Keratinocyte (primary cell): Measurements from ENCODE around the gene RAB11FIP4. TPM values are rescaled to one million over a fixed set of nuclear protein-coding genes. Genes with fewer than 3 reads are reported as not detected.
A peak's percentile ranks its signal among the peaks of the same experiment; 100 is the strongest.

Source experiments
- DNase-seq: peaks from one replicate; pipeline ENCODE4 v3.0.0-alpha.2; 2011; ENCODE audit warnings: low read depth, missing footprints, low spot score
- FAIRE-seq: peaks from 2 replicates; lab custom pipeline; 2011; peaks lifted over from hg19 to GRCh38; lab: Jason Lieb, UNC
- H2AFZ ChIP-seq: 2 replicates; pipeline ENCODE4 v1.6.0; 2012; ENCODE audit warnings: low read length, control low read depth, inconsistent platforms; ENCODE audit not compliant: control insufficient read depth
- H3K27ac ChIP-seq: 2 replicates; pipeline ENCODE4 v1.5.1; 2011; ENCODE audit warnings: low read length; ENCODE audit not compliant: control insufficient read depth, insufficient read depth
- H3K27me3 ChIP-seq: 3 replicates; pipeline ENCODE4 v1.6.0; 2011; ENCODE audit warnings: low read length; ENCODE audit not compliant: control insufficient read depth, insufficient read depth; ENCODE audit errors: extremely low read depth
- H3K36me3 ChIP-seq, 2 experiments: 2 replicates in 1 of 2; 3 replicates in 1 of 2; pipeline ENCODE4 v1.5.1; 2011; ENCODE audit warnings: low read length in 2 of 2, mild to moderate bottlenecking in 1 of 2; ENCODE audit not compliant: control insufficient read depth in 2 of 2, insufficient read depth in 2 of 2; ENCODE audit errors: extremely low read depth in 1 of 2
- H3K4me1 ChIP-seq: 3 replicates; pipeline ENCODE4 v1.5.1; 2011; ENCODE audit warnings: low read length; ENCODE audit not compliant: control insufficient read depth, insufficient read depth; ENCODE audit errors: extremely low read depth
- H3K4me2 ChIP-seq: 3 replicates; pipeline ENCODE4 v1.6.0; 2011; ENCODE audit warnings: low read depth, low read length; ENCODE audit not compliant: control insufficient read depth, insufficient read depth; ENCODE audit errors: extremely low read depth
- H3K4me3 ChIP-seq, 3 experiments: fragments of 200-600 bp in 1 of 3; sonication (generic) in 1 of 3; 2 replicates in 2 of 3; 3 replicates in 1 of 3; pipeline ENCODE4 v1.5.1; 2011 to 2016; ENCODE audit warnings: low read length in 3 of 3, mild to moderate bottlenecking in 3 of 3, control low read depth in 2 of 3, inconsistent platforms in 1 of 3, low read depth in 1 of 3, mixed read lengths in 1 of 3, mixed run types in 1 of 3, moderate library complexity in 1 of 3; ENCODE audit not compliant: control insufficient read depth in 2 of 3, insufficient read depth in 2 of 3; ENCODE audit errors: extremely low read depth in 1 of 3
- H3K79me2 ChIP-seq: 2 replicates; pipeline ENCODE4 v1.6.0; 2012; ENCODE audit warnings: low read length; ENCODE audit not compliant: control insufficient read depth, insufficient read depth
- H3K9ac ChIP-seq: 3 replicates; pipeline ENCODE4 v1.6.0; 2011; ENCODE audit warnings: low read length; ENCODE audit not compliant: control insufficient read depth, insufficient read depth; ENCODE audit errors: extremely low read depth
- H3K9me1 ChIP-seq: 3 replicates; pipeline ENCODE4 v1.6.0; 2011; ENCODE audit warnings: low read length; ENCODE audit not compliant: control insufficient read depth, insufficient read depth; ENCODE audit errors: extremely low read depth
- H3K9me3 ChIP-seq: 2 replicates; pipeline ENCODE4 v1.5.1; 2012; ENCODE audit warnings: low read depth, low read length; ENCODE audit not compliant: control insufficient read depth
- H4K20me1 ChIP-seq: 3 replicates; pipeline ENCODE4 v1.6.0; 2011; ENCODE audit warnings: low read length; ENCODE audit not compliant: control insufficient read depth, insufficient read depth; ENCODE audit errors: extremely low read depth
- CTCF ChIP-seq, 3 experiments: IDR thresholded peaks in 1 of 3; conservative IDR thresholded peaks in 1 of 3; optimal IDR thresholded peaks in 1 of 3; 2 replicates in 2 of 3; 3 replicates in 1 of 3; pipeline versions ENCODE3 to v1.5.1; 2011; ENCODE audit warnings: low read length in 3 of 3, mild to moderate bottlenecking in 3 of 3, moderate library complexity in 2 of 3, control low read depth in 1 of 3, inconsistent platforms in 1 of 3; ENCODE audit not compliant: insufficient read depth in 2 of 3; ENCODE audit errors: extremely low read depth in 1 of 3
- EZH2 ChIP-seq: IDR thresholded peaks from one replicate; pipeline ENCODE4 v1.6.1; 2012; ENCODE audit warnings: inconsistent platforms, mild to moderate bottlenecking, low read length, moderate library complexity
- dilution Hi-C: fragments of 300-500 bp; cut with MboI; formaldehyde crosslinking; loops from one replicate; pipeline ENCODE4 v1.7.0; 2020; ENCODE audit warnings: low sequenced_read_pairs; ENCODE audit not compliant: extremely low pct_ligation_motif_present
- polyA plus RNA-seq, 5 experiments: library from polyadenylated mRNA; depleted of rRNA in 3 of 5; stranded (reverse) in 3 of 5; stranded (forward) in 1 of 5; unstranded in 1 of 5; fragments of >200 nt; gene quantifications; 1 replicate in 1 of 5; 2 replicates in 3 of 5; 3 replicates in 1 of 5; pipeline versions ENCODE4 v1.2.1 to v1.2.3, GENCODE V29; 2011 to 2012; ENCODE audit warnings: missing spikeins in 2 of 5, low read depth in 1 of 5, low replicate concordance in 1 of 5

RAB11FIP4 gene
- polyA plus RNA-seq, 1 donor (not counting 4 experiments of a cell fraction or from before 2014, with no cell fraction given), result 9.1 TPM

DNA sequence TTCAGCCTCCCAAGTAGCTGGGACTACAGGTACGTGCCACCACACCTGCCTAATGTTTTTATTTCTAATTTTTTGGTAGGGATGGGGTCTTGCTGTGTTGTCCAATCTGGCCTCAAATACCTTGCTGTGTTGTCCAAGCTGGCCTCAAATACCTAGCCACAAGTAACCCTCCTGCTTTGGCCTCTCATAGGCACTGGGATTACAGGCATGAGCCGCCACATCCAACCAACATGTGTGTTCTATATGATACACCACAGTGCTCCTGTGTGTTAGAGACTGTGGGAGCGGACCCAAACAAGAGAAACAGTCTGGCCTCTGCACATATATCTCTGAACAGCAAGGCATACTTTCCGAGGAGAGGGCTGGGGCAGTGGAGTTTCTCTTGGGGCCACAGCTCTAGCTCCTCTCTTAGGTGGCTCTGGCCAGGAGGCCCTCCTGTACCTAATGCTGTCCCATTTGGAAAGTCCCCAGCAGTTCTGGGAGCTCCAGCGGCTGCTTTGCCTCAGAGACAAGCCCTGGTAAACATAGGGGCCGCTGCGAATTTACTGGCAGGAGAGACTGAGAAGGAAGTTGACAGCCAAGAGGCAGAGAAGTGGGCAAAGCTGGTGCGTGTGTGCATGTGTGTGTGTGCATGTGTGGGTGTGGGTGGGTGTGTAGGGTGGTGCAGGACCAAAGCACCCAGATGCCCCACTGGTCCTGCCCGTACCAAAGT, 95.0 kb downstream of the RAB11FIP4 start:
- H3K27me3 ChIP-seq, result peaks cover 2% of the 10 kb centered on the region
- dilution Hi-C loops, result no loop called here
- H4K20me1 ChIP-seq, result peaks cover 4% of the 10 kb centered on the region

DNA sequence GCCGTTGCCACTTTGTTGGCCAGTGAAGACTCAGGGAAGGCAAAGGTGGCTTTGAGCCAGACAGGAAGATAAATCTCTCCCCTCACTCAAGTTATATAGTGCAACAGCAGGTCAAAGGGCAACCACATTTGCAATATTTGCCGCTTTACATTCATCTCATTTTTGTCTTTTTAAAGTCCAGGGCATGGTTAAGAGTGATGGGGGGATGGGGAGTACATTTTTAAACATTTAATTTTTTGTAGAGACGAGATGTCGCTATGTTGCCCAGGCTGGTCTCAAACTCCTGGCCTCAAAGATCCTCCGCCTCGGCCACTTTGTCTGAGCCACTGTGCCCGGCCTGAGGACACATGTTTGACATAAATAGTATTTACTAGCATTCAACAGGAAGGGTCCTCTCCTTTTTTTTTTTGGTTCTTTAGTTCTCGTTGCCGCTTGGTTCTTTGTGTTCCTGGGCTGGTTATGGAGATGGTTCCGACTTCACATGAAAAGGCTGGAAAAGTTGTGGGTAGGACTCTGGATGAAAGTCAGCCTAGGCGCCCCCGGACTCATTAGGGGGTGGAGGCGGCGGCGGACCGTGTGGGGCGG, 95.7 kb downstream of the RAB11FIP4 start:
- FAIRE-seq (no peak), DNase-seq (no peak)
- H3K27ac ChIP-seq, result no peak overlapping the region
- dilution Hi-C loops, result no loop called here
- peak overlapping the region; percentile 74 for H2AFZ ChIP-seq
- H3K9me3 ChIP-seq, result no peaks in the 10 kb centered on the region
- no peaks in the 10 kb centered on the region for H3K79me2 ChIP-seq
- H3K4me1 ChIP-seq, result peaks cover 38% of the 10 kb centered on the region
- H3K9ac ChIP-seq, result peak overlapping the region; percentile 42
- TF ChIP-seq EZH2, result no peak
- no peak for TF ChIP-seq CTCF (optimal IDR thresholded peaks at IDR 0.05 in 1 of 3, IDR thresholded peaks at IDR 0.05 in 1 of 3, conservative IDR thresholded peaks at IDR 0.05 in 1 of 3; ENCODE audit: extremely low read depth in 1 of 3, insufficient read depth in 2 of 3, low read length in 3 of 3)
- no peaks in the 10 kb centered on the region for H3K9me1 ChIP-seq
- peak overlapping the region; percentile 62 to 80 (median 72) for H3K4me3 ChIP-seq
- H3K27me3 ChIP-seq, result no peaks in the 10 kb centered on the region
- no peaks in the 10 kb centered on the region for H3K36me3 ChIP-seq
- peaks cover 4% of the 10 kb centered on the region for H4K20me1 ChIP-seq
- H3K4me2 ChIP-seq, result peak overlapping the region; percentile 82

More for the DNA sequence above, 95.0 kb downstream of the RAB11FIP4 start:
- Histone ChIP-seq H3K9me3 (no peaks in the 10 kb centered on the region), H3K4me3 (no peak overlapping the region), H3K4me2 (no peak overlapping the region), H3K79me2 (no peaks in the 10 kb centered on the region), H3K9ac (no peak overlapping the region), H2AFZ (no peak overlapping the region), H3K9me1 (no peaks in the 10 kb centered on the region), H3K27ac (no peak overlapping the region), H3K4me1 (peaks cover 31% of the 10 kb centered on the region), H3K36me3 (no peaks in the 10 kb centered on the region)
- TF ChIP-seq EZH2, result no peak
- no peak for TF ChIP-seq CTCF (optimal IDR thresholded peaks at IDR 0.05 in 1 of 3, IDR thresholded peaks at IDR 0.05 in 1 of 3, conservative IDR thresholded peaks at IDR 0.05 in 1 of 3; ENCODE audit: extremely low read depth in 1 of 3, insufficient read depth in 2 of 3, low read length in 3 of 3)
- no peak for DNase-seq
- FAIRE-seq, result no peak
